Large intestine (tissue), 3 donors: ENCODE measurements around the gene FHOD3. TPM values are rescaled to one million over a fixed set of nuclear protein-coding genes. Genes with fewer than 3 reads are reported as not detected.

ENCODE experiments used
- DNase-seq, 2 donors: peaks; one replicate each; pipeline versions ENCODE4 v3.0.0 to v3.0.0-alpha.2; 2013
- H3K27ac ChIP-seq: one replicate; pipeline ENCODE4 v1.5.1; 2013; ENCODE audit warnings: low read length
- H3K27me3 ChIP-seq: 2 replicates; pipeline ENCODE4 v1.6.1; 2013; ENCODE audit warnings: low read length; ENCODE audit not compliant: control insufficient read depth, insufficient read depth
- H3K36me3 ChIP-seq: 2 replicates; pipeline ENCODE4 v1.6.1; 2013; ENCODE audit warnings: low read length; ENCODE audit not compliant: control insufficient read depth, insufficient read depth
- H3K4me1 ChIP-seq: one replicate; pipeline ENCODE4 v1.6.1; 2013; ENCODE audit warnings: low read length; ENCODE audit not compliant: control insufficient read depth, insufficient read depth
- H3K4me3 ChIP-seq: one replicate; pipeline ENCODE4 v1.5.1; 2013; ENCODE audit warnings: low read length
- H3K9me3 ChIP-seq: one replicate; pipeline ENCODE4 v1.6.1; 2013; ENCODE audit warnings: mild to moderate bottlenecking, low read depth, low read length, moderate library complexity; ENCODE audit not compliant: control insufficient read depth
- WGBS: methylation state at CpG from one replicate; pipeline ENCODE4 v1.1.5; 2013; ENCODE audit warnings: low lambda C conversion rate; ENCODE audit not compliant: insufficient coverage; 5-methylcytosine and 5-hydroxymethylcytosine counted together
- polyA plus RNA-seq: library from polyadenylated mRNA; unstranded; fragments of 120-200 nt; gene quantifications from one replicate; pipeline ENCODE4 v1.2.1, GENCODE V29; 2013

The FHOD3 gene
- polyA plus RNA-seq, 1 donor: 10.5 TPM

- no peaks in the 10 kb centered on the region for H3K9me3 ChIP-seq
- H3K27ac ChIP-seq: no peak overlapping the region
- no peaks in the 10 kb centered on the region for H3K36me3 ChIP-seq
- no peak for DNase-seq
- H3K27me3 ChIP-seq: peaks cover 5% of the 10 kb centered on the region
- H3K4me3 ChIP-seq: no peak overlapping the region
- no CpG with 5 or more reads among the region's 2 CpGs for WGBS
- H3K4me1 ChIP-seq: no peaks in the 10 kb centered on the region
These were observed 82.0 kb downstream of the FHOD3 start for GRCh38 chr18:36379435-36379984.

- 13% methylated on average over 1 of the region's 3 CpGs for WGBS
These were observed 82.8 kb downstream of the FHOD3 start for GRCh38 chr18:36380173-36380827.

GRCh38 chr18:36381075-36381474 lies 83.6 kb downstream of the FHOD3 start:
- Histone ChIP-seq H3K4me1 (no peaks in the 10 kb centered on the region), H3K27ac (no peak overlapping the region), H3K4me3 (no peak overlapping the region), H3K27me3 (peaks cover 5% of the 10 kb centered on the region), H3K9me3 (no peaks in the 10 kb centered on the region), H3K36me3 (no peaks in the 10 kb centered on the region)
- WGBS: 100% methylated on average over 1 of the region's 4 CpGs
- DNase-seq: no peak

More at GRCh38 chr18:36380173-36380827, 82.8 kb downstream of the FHOD3 start:
- H3K27ac ChIP-seq: no peak overlapping the region
- no peak overlapping the region for H3K4me3 ChIP-seq
- no peaks in the 10 kb centered on the region for H3K4me1 ChIP-seq
- no peaks in the 10 kb centered on the region for H3K9me3 ChIP-seq
- peak in 1 of 2 donors; percentile 8 for DNase-seq
- H3K36me3 ChIP-seq: no peaks in the 10 kb centered on the region
- H3K27me3 ChIP-seq: peaks cover 5% of the 10 kb centered on the region

GRCh38 chr18:36382854-36383253 lies 85.3 kb downstream of the FHOD3 start:
- no CpG with 5 or more reads among the region's 5 CpGs for WGBS
- H3K27ac ChIP-seq: no peak overlapping the region
- peak in 1 of 2 donors; percentile 43 for DNase-seq
- no peaks in the 10 kb centered on the region for H3K9me3 ChIP-seq
- peaks cover 3% of the 10 kb centered on the region for H3K27me3 ChIP-seq
- no peaks in the 10 kb centered on the region for H3K36me3 ChIP-seq
- no peaks in the 10 kb centered on the region for H3K4me1 ChIP-seq
- H3K4me3 ChIP-seq: no peak overlapping the region

GRCh38 chr18:36386150-36386920 lies 88.8 kb downstream of the FHOD3 start:
- no peaks in the 10 kb centered on the region for H3K36me3 ChIP-seq
- H3K27ac ChIP-seq: no peak overlapping the region
- no peak for DNase-seq
- no peak overlapping the region for H3K4me3 ChIP-seq
- WGBS: no CpG with 5 or more reads among the region's 10 CpGs
- H3K9me3 ChIP-seq: no peaks in the 10 kb centered on the region
- no peaks in the 10 kb centered on the region for H3K4me1 ChIP-seq
- peaks cover 1% of the 10 kb centered on the region for H3K27me3 ChIP-seq

GRCh38 chr18:36387310-36387709 lies 89.8 kb downstream of the FHOD3 start:
- Histone ChIP-seq H3K27ac (no peak overlapping the region), H3K4me1 (no peaks in the 10 kb centered on the region), H3K4me3 (no peak overlapping the region), H3K36me3 (no peaks in the 10 kb centered on the region), H3K9me3 (no peaks in the 10 kb centered on the region), H3K27me3 (no peaks in the 10 kb centered on the region)
- DNase-seq: no peak
- WGBS: no CpG with 5 or more reads among the region's 3 CpGs

GRCh38 chr18:36388310-36388709 lies 90.8 kb downstream of the FHOD3 start:
- Histone ChIP-seq H3K36me3 (no peaks in the 10 kb centered on the region), H3K27me3 (no peaks in the 10 kb centered on the region), H3K4me3 (no peak overlapping the region), H3K4me1 (no peaks in the 10 kb centered on the region), H3K27ac (no peak overlapping the region), H3K9me3 (no peaks in the 10 kb centered on the region)
- no peak for DNase-seq
- WGBS: 60% methylated on average over 1 of the region's 4 CpGs

GRCh38 chr18:36389027-36389426 lies 91.5 kb downstream of the FHOD3 start:
- no peaks in the 10 kb centered on the region for H3K4me1 ChIP-seq
- H3K9me3 ChIP-seq: no peaks in the 10 kb centered on the region
- no peak overlapping the region for H3K27ac ChIP-seq
- H3K4me3 ChIP-seq: no peak overlapping the region
- H3K27me3 ChIP-seq: no peaks in the 10 kb centered on the region
- WGBS: no CpG with 5 or more reads among the region's 7 CpGs
- H3K36me3 ChIP-seq: no peaks in the 10 kb centered on the region
- DNase-seq: no peak

GRCh38 chr18:36389811-36390581 lies 92.5 kb downstream of the FHOD3 start:
- Histone ChIP-seq H3K9me3 (no peaks in the 10 kb centered on the region), H3K27ac (no peak overlapping the region), H3K27me3 (no peaks in the 10 kb centered on the region), H3K36me3 (no peaks in the 10 kb centered on the region), H3K4me3 (no peak overlapping the region), H3K4me1 (no peaks in the 10 kb centered on the region)
- no CpG with 5 or more reads among the region's 5 CpGs for WGBS
- no peak for DNase-seq

GRCh38 chr18:36391426-36392145 lies 94.1 kb downstream of the FHOD3 start:
- no CpG with 5 or more reads among the region's 7 CpGs for WGBS
- H3K4me1 ChIP-seq: no peaks in the 10 kb centered on the region

More at GRCh38 chr18:36391426-36392145, 94.1 kb downstream of the FHOD3 start:
- peaks cover 5% of the 10 kb centered on the region for H3K9me3 ChIP-seq
- no peak overlapping the region for H3K27ac ChIP-seq
- DNase-seq: no peak
- H3K4me3 ChIP-seq: no peak overlapping the region
- no peaks in the 10 kb centered on the region for H3K36me3 ChIP-seq
- no peaks in the 10 kb centered on the region for H3K27me3 ChIP-seq
